ENCODE results near the gene HDAC11.
"Not testable (repeated sequence)": the region's sequence is repeated elsewhere in the genome, so short reads cannot be mapped to it uniquely, and the experiment has no call there.

The HDAC11 gene

GRCh38 chr3:13508496-13508895 is 28.4 kb downstream of the HDAC11 start:
- no peak for DNase-seq

- DNase-seq: no peak
Observed at GRCh38 chr3:13509059-13509815, 29.1 kb downstream of the HDAC11 start.

DNA sequence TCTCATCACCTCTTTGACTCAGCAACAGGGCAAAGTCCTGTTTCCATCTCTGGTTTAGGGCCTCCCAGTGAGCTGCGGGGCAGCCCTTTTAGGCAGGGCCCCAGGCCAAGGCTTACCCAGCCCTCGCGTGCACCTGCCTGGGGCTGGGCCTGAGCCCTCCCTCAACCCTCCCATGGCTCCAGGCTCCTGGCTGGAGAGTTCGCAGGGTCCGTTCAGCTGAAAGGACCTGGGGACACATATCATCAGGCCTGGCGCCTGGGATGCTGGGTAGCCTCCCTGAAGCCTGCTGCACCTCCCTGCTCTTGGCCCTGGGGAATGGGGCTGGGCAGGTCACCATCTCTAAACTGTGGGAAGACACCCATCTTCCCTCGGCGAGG is 29.7 kb downstream of the HDAC11 start:
- DNase-seq: no peak

DNA sequence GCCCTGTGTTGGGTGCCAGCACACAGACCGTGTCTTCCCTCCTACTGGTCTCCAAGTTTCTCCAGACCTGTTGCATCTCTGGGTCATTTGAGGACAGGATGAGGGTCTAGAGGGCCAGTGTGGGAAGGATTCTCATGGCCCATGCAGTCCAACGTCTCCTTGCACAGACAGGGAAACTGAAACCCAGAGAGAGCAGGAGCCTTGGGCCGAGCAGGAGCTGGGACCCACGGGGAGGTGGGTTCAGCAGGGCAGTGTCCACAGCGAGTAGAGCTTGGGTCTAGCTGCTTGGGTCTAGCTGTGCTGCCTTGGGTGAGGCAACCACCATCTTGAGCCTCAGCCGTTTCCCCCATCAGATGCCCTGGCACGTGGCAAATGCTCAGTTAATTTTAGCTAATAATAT is 32.3 kb downstream of the HDAC11 start:
- DNase-seq: no peak

DNA sequence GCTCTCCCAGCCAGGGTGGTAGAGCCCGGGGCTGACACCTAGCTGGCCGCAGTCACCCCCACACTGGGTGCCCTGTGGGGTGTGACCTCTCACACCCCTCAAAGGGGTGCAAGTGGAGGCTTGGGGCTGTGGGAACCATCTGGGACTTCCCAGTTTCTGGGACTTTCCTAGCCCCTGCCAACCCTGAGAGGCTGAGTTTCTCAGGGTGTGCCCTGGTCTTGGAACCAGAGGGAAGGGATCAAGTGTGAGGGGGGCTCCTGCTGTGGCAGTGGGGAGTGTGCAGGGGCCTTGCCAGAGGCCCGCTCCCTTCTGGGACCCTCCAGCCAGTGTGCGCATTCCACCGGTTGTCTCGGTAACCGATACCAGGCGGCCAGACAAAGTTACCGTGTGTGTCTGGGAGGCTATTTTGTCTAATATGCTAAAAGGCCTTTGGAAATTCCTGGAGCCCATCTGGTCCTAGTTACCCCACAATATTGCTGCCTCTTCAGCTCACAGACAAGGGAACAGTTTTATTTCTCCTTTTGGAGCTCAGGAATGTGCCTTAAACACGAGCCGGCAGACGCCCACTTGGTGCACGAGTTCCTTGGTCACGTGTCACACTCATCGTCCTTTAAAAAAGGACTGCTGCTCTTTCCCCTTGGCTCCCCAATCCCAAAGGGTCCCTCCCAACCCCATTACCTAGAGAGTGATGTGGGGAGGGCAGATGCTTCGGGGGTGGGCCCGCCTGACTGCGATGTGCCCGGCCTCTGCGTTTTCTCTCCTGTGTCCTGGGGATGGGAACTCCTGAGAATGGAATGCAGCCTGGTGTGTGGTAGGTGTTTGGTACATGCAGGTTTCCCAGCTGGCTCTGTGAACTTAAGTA is 33.2 kb downstream of the HDAC11 start:
- DNase-seq: no peak

DNA sequence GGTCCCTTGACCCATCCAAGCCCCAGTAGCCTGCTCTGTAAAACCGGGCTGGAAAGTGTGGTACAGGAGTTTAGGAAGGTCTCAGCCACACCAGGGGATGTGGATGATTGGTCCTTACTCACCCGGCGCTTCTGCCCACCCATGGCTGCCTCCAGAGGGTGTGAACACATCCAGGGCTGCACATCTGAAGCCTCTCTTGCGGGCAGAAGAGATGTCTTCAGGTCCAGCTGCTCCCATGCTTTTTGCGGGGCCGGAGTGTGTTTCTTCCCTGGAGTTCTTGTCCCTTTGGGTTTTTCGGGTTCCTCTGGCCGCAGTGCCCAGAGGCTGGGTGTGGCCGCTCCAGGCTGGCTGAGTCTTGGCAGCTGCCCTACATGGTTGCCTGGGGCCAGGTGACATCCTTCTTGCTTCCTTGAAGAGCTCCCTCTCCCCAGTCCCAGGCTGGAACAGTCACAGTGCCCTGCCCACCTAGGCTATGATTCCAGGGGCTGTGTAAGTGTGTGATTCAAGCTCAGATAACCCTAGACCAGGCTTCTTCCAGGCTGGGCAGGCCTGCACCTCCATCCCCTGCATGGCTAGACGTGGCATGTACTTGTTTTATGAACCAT is 33.9 kb downstream of the HDAC11 start:
- no peak for DNase-seq

DNA sequence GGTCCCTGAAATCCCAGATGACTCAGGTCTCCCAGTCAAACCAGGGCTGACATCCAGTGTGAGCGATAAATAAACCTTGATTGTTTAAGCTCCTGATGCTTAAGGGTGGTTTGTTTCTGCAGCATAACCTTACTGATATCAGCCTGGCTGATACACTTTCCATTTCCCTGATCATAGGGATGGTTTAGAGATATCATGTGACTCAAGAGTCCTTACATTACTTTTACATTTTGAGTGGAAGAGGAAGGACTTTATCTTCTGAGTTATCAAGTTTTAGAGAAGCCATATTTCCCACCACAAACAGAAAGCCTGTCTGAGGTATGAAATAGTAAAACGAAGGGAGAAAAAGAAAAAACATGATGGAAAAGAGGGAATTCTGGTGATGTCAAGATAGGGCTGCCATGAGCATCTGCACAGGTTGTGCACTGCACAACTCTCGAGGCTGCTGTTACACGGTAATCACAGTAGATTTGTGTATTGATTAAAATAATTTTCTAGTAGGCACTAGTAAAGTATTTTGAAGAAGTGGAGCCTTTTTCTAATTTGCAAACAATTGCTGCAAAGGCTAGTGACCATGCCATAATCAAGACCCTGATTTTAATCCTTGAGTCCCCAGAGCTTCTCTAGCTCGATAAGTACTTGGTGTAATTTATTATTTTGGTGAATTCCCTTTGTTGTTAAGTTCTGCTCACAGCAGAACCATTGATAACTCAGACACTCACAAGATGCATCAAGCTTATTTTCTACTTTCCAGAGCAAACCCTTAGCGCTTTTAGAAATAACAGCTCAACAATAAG is 34.7 kb downstream of the HDAC11 start:
- DNase-seq: no peak

- DNase-seq: no peak
Observed at GRCh38 chr3:13515786-13516759, 36.0 kb downstream of the HDAC11 start.

DNA sequence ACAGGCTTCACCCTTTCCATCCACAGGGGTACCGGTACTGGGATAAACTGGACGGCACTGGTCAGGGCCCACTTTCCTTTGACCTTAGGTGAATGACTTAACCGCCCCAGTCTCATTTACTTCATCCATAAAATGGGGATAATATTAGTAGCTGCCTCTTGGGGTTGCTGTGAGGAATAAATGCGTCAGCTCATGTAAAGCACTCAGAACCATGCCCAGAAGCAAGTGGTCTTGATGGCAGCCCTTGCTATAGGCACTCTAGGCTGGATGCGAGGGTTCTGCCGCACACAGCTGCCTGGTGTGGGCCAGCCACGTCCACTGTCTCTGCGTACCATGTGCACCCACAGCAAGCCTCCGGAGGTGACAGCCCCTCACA is 36.6 kb downstream of the HDAC11 start:
- no peak for DNase-seq

DNA sequence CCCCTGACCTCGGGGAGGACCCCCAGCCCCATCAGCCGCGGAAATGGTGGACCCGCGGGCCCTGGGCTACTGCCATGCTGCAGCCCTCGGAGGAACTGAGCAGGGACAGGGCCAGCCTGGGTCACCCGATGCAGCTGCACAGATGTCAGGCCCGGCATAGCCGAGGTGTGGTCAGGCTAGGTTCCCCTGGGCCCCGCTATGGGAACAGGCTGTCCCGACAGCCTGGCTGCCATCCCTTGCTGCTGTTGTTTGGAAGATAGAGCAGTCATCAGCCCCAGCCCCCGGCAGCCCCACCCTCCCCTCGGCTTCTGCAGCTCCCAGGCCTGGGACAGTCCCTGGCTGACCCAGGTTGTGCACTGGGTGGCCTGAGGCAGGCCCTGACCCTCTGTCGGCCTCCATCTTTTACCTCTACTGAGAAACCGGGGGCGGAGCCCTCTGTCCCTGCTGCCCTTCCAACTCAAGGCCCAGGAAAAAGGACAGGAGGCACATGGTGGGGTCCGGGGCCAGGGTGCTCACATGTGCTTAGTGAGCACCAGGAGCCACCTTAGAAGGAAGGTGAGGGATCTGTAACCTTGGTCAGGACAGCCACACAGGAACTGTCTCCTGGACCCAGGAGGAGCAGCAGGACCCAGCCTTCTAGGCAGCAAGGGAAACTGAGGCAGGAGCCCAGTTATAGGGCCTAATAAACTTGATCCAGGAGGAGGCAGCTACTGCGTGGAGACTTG is 37.3 kb downstream of the HDAC11 start:
- no peak for DNase-seq

GRCh38 chr3:13518516-13518953 is 38.4 kb downstream of the HDAC11 start:
- no peak for DNase-seq

DNA sequence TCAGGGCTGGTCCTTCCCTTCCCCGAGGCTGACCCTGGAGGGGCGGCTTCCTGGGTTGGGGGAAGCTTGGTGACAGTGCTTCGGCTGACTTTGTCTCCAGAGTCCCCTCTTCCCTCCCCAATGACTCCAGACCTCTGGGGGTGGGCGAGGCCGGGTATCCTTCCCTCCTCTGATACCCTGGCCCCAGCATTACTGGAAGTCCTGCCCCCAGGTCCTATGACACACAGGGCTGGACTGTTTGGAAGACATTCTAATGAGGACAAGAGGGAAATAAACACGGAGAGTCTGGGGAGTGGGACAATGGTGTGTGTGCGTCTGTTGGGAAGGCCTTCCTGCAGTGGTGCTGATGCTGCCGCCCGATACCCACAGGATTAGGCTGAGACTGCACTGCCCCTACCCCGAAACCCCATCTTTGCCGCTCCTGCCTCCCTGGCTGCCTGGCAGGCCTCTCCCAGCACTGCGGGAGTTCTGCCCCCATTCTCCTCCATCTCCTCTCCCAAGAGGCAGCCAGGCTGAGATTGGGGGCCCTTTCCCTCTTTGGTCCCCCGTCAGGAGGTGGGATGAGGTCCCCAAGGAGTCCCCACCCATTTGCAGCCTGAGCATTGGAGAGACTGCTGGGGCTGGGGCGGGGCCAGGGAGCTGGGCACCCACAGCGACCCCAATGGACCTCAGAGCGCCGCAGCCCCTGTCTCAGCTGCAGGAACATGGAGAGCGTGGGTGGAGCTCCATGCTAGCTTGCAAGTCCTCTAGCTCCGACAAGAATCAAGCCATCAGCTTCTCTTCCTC is 39.1 kb downstream of the HDAC11 start:
- DNase-seq: no peak

GRCh38 chr3:13520326-13520880 is 40.3 kb downstream of the HDAC11 start:
- no peak for DNase-seq

- no peak for DNase-seq
Observed at GRCh38 chr3:13521309-13521708, 41.2 kb downstream of the HDAC11 start.

GRCh38 chr3:13521749-13522148 is 41.6 kb downstream of the HDAC11 start:
- DNase-seq: not testable (repeated sequence)

GRCh38 chr3:13522236-13522635 is 42.1 kb downstream of the HDAC11 start:
- no peak for DNase-seq

DNA sequence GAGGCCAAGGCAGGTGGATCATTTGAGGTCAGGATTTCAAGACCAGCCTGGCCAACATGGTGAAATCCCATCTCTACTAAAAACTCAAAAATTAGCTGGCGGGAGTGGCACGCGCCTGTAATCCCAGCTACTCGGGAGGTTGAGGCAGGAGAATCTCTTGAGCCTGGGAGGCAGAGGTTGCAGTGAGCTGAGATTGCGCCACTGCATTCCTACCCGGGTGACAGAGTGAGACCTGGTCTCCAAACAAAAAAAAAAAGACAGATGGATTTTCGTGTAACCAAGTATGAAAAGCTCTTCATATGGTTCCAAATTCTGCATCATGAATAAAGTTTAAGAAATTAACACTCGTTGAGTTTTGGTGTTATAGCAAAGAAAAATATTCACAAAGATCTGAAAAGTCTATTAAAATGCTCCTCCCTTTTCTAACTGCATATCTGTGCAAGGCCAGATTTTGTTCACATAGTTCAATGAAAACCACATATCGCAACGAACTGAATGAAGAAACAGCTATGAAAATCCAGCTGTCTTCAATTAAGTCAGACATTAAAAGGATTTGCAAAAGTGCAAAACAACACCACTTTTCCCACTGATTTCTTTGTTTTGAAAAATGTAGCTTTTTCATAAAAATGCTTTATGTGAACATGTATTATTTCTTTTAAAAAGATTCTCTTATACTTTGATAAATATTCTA is 45.0 kb downstream of the HDAC11 start:
- DNase-seq: no peak

DNA sequence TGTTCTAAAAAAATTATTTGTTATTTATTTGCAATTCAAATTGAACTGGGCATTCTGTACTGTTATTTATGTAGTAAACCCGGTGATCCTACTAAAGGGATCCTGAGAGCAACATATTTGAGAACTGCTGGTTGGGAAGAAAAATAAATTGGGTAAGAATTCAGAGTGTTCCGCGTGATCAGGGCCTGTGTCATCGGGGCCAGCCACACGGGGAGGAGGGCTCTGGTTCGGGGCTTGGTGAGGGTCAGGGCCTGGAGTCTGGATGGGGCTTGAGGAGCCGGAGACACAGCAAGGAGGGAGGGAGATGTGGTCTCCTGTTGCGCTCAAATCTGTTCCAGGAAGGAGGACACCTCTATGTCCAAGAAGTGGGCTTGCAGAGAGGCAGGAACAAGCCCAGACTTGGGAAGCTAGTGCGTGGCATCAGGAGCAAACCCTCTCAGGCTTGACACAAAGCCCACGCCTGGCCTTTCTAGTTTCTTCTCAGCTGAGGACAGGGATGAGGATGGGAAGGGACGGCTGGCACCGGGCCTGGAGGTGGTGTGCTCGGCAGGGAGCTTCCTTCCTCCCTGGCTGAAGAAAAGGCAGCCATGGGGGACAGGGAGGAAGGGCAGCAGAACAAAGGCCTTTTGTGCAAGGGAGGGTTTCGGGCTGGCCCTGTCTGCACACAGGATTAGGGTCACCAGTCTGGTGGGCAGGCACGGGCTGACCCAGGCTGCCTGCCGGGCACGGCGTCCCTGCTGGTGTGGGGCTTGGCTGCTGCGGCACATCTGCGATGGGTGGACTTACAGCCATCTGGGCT is 45.9 kb downstream of the HDAC11 start:
- no peak for DNase-seq

DNA sequence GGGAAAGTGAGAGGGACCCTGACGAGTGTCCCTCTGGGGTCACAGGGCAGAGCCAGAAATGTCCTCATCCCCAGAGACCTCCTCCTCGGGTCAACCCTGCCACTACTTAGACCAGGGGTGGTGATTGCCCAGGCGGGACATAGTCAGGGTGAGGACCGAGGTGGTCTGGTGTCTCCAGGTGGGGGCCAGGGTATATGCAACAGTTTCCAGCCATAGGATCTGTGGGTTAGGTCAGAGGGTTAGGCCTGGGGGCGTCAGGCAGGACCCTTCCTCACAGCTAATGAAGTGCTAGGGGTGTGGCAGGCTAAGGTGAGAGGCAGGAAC is 46.5 kb downstream of the HDAC11 start:
- no peak for DNase-seq

Data from CD4-positive, alpha-beta T cell treated with Interleukin-10 for 1 hour (primary cell).